Natural killer cell (primary cell): ENCODE data around the gene EPOP. TPM values are rescaled to one million over a fixed set of nuclear protein-coding genes. Genes with fewer than 3 reads are reported as not detected.
A peak's percentile ranks its signal among the peaks of the same experiment; 100 is the strongest.

Source experiments
- ATAC-seq, 3 donors: fragments of 150-1000 bp in 2 of 3; fragments of 200-7000 bp in 1 of 3; cut with Tn5 transposase; 1 replicate in 1 of 3; 2 replicates in 2 of 3; pipeline ENCODE4 v1.10.0; 2021; ENCODE audit warnings: mild to moderate bottlenecking in 2 of 3, moderate library complexity in 2 of 3
- DNase-seq, 2 donors: peaks; one replicate each; pipeline versions ENCODE4 v3.0.0 to v3.0.0-alpha.2; 2013 to 2021; ENCODE audit warnings: mixed read lengths in 1 of 2
- H3K27ac ChIP-seq: one replicate; pipeline ENCODE4 v1.5.1; 2013; ENCODE audit warnings: mild to moderate bottlenecking, low read length
- H3K27me3 ChIP-seq: one replicate; pipeline ENCODE4 v1.6.1; 2013; ENCODE audit warnings: low read length; ENCODE audit not compliant: control insufficient read depth, insufficient read depth
- H3K36me3 ChIP-seq: one replicate; pipeline ENCODE4 v1.6.1; 2013; ENCODE audit warnings: low read length; ENCODE audit not compliant: control insufficient read depth, insufficient read depth
- H3K4me1 ChIP-seq: one replicate; pipeline ENCODE4 v1.6.1; 2013; ENCODE audit warnings: low read length; ENCODE audit not compliant: control insufficient read depth, insufficient read depth
- H3K4me3 ChIP-seq: one replicate; pipeline ENCODE4 v1.5.1; 2013; ENCODE audit warnings: low read length
- H3K9me3 ChIP-seq: one replicate; pipeline ENCODE4 v1.6.1; 2013; ENCODE audit warnings: low read length; ENCODE audit not compliant: control insufficient read depth, insufficient read depth
- H3K27ac Mint-ChIP-seq, 2 donors: one replicate each; pipeline ENCODE4 v1.8.0; 2022; ENCODE audit warnings: mild to moderate bottlenecking in 2 of 2, mixed read lengths in 2 of 2, moderate library complexity in 1 of 2
- H3K27me3 Mint-ChIP-seq, 2 donors: one replicate each; pipeline ENCODE4 v1.8.0; 2022; ENCODE audit warnings: low read depth in 2 of 2, mixed read lengths in 2 of 2
- H3K36me3 Mint-ChIP-seq: one replicate; pipeline ENCODE4 v1.8.0; 2022; ENCODE audit warnings: mixed read lengths
- H3K4me1 Mint-ChIP-seq, 2 donors: one replicate each; pipeline ENCODE4 v1.8.0; 2022; ENCODE audit warnings: mixed read lengths in 2 of 2
- H3K4me3 Mint-ChIP-seq: one replicate; pipeline ENCODE4 v1.8.0; 2022; ENCODE audit warnings: mild to moderate bottlenecking, moderate library complexity, mixed read lengths
- H3K9me3 Mint-ChIP-seq, 2 donors: one replicate each; pipeline ENCODE4 v1.8.0; 2022; ENCODE audit warnings: mixed read lengths in 2 of 2
- CTCF ChIP-seq: fragments of 200-600 bp; IDR thresholded peaks from one replicate; pipeline ENCODE4 v1.8.0; 2022; ENCODE audit warnings: antibody characterized with exemption
- WGBS: methylation state at CpG from one replicate; pipeline ENCODE4 v1.1.7; 2013; ENCODE audit warnings: missing lambda C conversion rate; ENCODE audit not compliant: insufficient coverage; 5-methylcytosine and 5-hydroxymethylcytosine counted together
- intact Hi-C: fragments of 100-400 bp; cut with micrococcal nuclease; formaldehyde crosslinking; loops from one replicate; pipeline ENCODE4 v1.14.2; 2022
- total RNA-seq, 4 donors: library from RNA; stranded (reverse); fragments of 120-200 nt in 1 of 4; gene quantifications; one replicate each; pipeline versions ENCODE4 v1.2.3 to v1.2.4, GENCODE V29; 2013 to 2022

The EPOP gene
- total RNA-seq, 3 donors from 2014 or later (not counting 1 experiment from before 2014, with no cell fraction given), result 0.66 to 1.9 (median 1.1) TPM

DNA sequence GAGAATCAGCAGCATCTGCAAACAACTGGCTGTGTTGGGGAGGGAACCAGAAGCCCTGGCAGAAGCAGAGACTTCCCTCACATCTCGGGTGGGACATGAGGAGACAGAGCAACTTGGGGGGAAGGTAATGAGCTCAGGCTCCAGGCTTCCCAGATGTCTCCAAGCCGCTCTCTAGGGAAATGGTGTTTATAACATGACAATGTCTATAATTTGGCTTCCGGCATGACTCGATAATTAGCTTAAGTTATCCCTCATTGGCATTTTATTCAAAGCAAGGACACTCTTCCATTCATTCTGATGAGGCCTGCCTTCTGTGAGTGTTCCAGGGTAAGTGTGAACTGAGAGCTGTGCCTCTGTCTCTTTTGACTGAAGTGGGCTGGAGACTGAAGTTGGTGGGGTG is 15.6 kb upstream of the EPOP start:
- Mint-ChIP-seq H3K36me3 (no peaks in the 10 kb centered on the region), H3K27ac (peak overlapping the region in 1 of 2 donors; percentile 20), H3K4me1 (peaks cover 6 to 9% of the 10 kb centered on the region in 2 donors), H3K4me3 (no peak overlapping the region), H3K9me3 (no peaks in the 10 kb centered on the region), H3K27me3 (peaks cover 0 to 10% of the 10 kb centered on the region in 2 donors)
- Histone ChIP-seq H3K36me3 (no peaks in the 10 kb centered on the region), H3K4me1 (no peaks in the 10 kb centered on the region), H3K9me3 (no peaks in the 10 kb centered on the region), H3K4me3 (no peak overlapping the region), H3K27ac (no peak overlapping the region), H3K27me3 (no peaks in the 10 kb centered on the region)
- no peak for DNase-seq
- ATAC-seq, result no peak
- 94% methylated on average over 2 of the region's 4 CpGs for WGBS
- intact Hi-C loops, result no loop called here
- TF ChIP-seq CTCF, result no peak

DNA sequence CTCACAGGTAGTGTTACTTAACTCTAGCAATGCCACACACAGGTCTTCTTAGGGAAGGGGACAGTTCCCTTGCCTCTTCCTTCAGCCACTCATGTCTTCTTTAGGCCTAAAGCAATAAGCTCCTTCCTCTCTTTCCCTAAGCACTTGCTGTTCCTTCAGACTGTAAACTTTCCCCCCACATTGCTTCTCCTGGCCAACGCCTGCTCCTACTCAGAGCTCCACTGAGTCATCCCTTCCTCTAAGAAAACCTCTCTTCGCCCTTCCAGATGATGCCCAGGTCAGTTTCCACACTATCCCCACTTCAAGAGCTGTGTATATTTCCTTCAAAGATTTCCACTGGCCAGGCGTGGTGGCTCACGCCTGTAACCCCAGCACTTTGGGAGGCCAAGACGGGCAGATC is 12.5 kb upstream of the EPOP start:
- Histone ChIP-seq H3K9me3 (no peaks in the 10 kb centered on the region), H3K4me3 (no peak overlapping the region), H3K27ac (no peak overlapping the region), H3K27me3 (no peaks in the 10 kb centered on the region), H3K36me3 (no peaks in the 10 kb centered on the region), H3K4me1 (no peaks in the 10 kb centered on the region)
- no peak overlapping the region for H3K27ac Mint-ChIP-seq
- 87% methylated on average over 5 of the region's 5 CpGs for WGBS
- no peaks in the 10 kb centered on the region for H3K9me3 Mint-ChIP-seq
- intact Hi-C loops, result no loop called here
- no peak for ATAC-seq
- H3K36me3 Mint-ChIP-seq, result no peaks in the 10 kb centered on the region
- DNase-seq, result no peak
- peaks cover 0 to 7% of the 10 kb centered on the region in 2 donors for H3K27me3 Mint-ChIP-seq
- no peak overlapping the region for H3K4me3 Mint-ChIP-seq
- no peak for TF ChIP-seq CTCF
- H3K4me1 Mint-ChIP-seq, result peaks cover 6 to 9% of the 10 kb centered on the region in 2 donors

- Mint-ChIP-seq H3K36me3 (no peaks in the 10 kb centered on the region), H3K9me3 (no peaks in the 10 kb centered on the region), H3K4me3 (no peak overlapping the region), H3K27me3 (peaks cover 0 to 7% of the 10 kb centered on the region in 2 donors), H3K27ac (no peak overlapping the region), H3K4me1 (peaks cover under 1 to 1% of the 10 kb centered on the region in 2 donors)
- no peak for ATAC-seq
- 75% methylated on average over 12 of the region's 12 CpGs for WGBS
- no peak overlapping the region for H3K27ac ChIP-seq
- no peaks in the 10 kb centered on the region for H3K4me1 ChIP-seq
- no peak overlapping the region for H3K4me3 ChIP-seq
- H3K9me3 ChIP-seq, result no peaks in the 10 kb centered on the region
- intact Hi-C loops, result no loop called here
- no peaks in the 10 kb centered on the region for H3K27me3 ChIP-seq
- DNase-seq, result no peak
- no peaks in the 10 kb centered on the region for H3K36me3 ChIP-seq
- TF ChIP-seq CTCF, result no peak
These were observed 10.7 kb upstream of the EPOP start for GRCh38 chr17:38685491-38685890.

DNA sequence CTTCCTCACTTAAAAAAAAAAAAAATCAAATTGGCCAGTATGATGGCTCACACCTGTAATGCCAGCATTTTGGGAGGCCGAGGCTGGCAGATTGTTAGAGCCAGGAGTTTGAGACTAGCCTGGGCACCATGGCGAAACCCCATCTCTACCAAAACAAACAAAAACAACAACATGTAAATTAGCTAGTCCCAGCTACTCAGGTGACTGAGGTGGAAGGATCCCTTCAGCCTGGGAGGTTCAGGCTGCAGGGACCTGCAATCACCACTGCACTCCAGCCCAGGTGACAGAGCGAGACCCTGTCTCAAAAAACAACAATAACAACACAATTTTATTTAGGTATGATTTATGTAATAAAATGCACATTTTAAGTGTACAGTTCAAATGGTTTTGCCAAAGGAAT is 6.3 kb upstream of the EPOP start:
- H3K27ac Mint-ChIP-seq, result no peak overlapping the region
- no peaks in the 10 kb centered on the region for H3K36me3 Mint-ChIP-seq
- intact Hi-C loops, result no loop called here
- peaks cover under 1% of the 10 kb centered on the region for H3K27me3 ChIP-seq
- H3K9me3 Mint-ChIP-seq, result no peaks in the 10 kb centered on the region
- peaks cover 10% of the 10 kb centered on the region for H3K4me1 ChIP-seq
- no peak for TF ChIP-seq CTCF
- WGBS, result 80% methylated on average over 2 of the region's 3 CpGs
- H3K4me1 Mint-ChIP-seq, result peaks cover 0 to 5% of the 10 kb centered on the region in 2 donors
- no peaks in the 10 kb centered on the region for H3K9me3 ChIP-seq
- H3K27ac ChIP-seq, result no peak overlapping the region
- no peak overlapping the region for H3K4me3 Mint-ChIP-seq
- ATAC-seq (no peak), DNase-seq (no peak)
- peaks cover 0 to 7% of the 10 kb centered on the region in 2 donors for H3K27me3 Mint-ChIP-seq
- H3K4me3 ChIP-seq, result no peak overlapping the region
- no peaks in the 10 kb centered on the region for H3K36me3 ChIP-seq
